Gastroesophageal sphincter (tissue), 4 donors: ENCODE results near the gene MED9. TPM values are rescaled to one million over a fixed set of nuclear protein-coding genes. Genes with fewer than 3 reads are reported as not detected.

Experiments used
- ATAC-seq: fragments of 150-250 bp; one replicate; pipeline ENCODE4 v1.9.1; 2016; ENCODE audit warnings: mild to moderate bottlenecking, moderate library complexity
- H3K27ac ChIP-seq, 4 donors: fragments of 200-600 bp; sonication (generic) in 3 of 4; 1 replicate in 3 of 4; 2 replicates in 1 of 4; pipeline ENCODE4 v1.5.1; 2016 to 2019
- H3K27me3 ChIP-seq: fragments of 200-600 bp; sonication (generic); one replicate; pipeline ENCODE4 v1.5.1; 2019
- H3K36me3 ChIP-seq, 2 donors: fragments of 200-600 bp; sonication (generic); one replicate each; pipeline ENCODE4 v1.5.1; 2019; ENCODE audit warnings: control low read depth in 1 of 2
- H3K4me1 ChIP-seq, 3 donors: fragments of 200-600 bp; sonication (generic); 1 replicate in 2 of 3; 2 replicates in 1 of 3; pipeline ENCODE4 v1.5.1; 2016 to 2019; ENCODE audit warnings: control low read depth in 2 of 3
- H3K4me3 ChIP-seq, 2 donors: fragments of 200-600 bp; sonication (generic); one replicate each; pipeline ENCODE4 v1.5.1; 2019; ENCODE audit warnings: mild to moderate bottlenecking in 1 of 2, moderate library complexity in 1 of 2
- H3K9me3 ChIP-seq, 3 donors: fragments of 200-600 bp; sonication (generic); one replicate each; pipeline ENCODE4 v1.5.1; 2017 to 2019; ENCODE audit warnings: control low read depth in 2 of 3
- CTCF ChIP-seq, 4 experiments: fragments of 200-600 bp in 2 of 4; fragments of 450-650 bp in 2 of 4; sonication (generic) in 1 of 4; IDR thresholded peaks; one replicate each; pipeline ENCODE4 v1.5.1; 2017 to 2019; ENCODE audit warnings: antibody characterized with exemption in 4 of 4, mild to moderate bottlenecking in 2 of 4, moderate library complexity in 2 of 4
- EP300 ChIP-seq: sonication (generic); formaldehyde crosslinking; IDR thresholded peaks from one replicate; pipeline ENCODE4 v1.6.1; 2017; ENCODE audit warnings: antibody characterized with exemption, mild to moderate bottlenecking
- POLR2A ChIP-seq, 2 donors: fragments of 450-650 bp; IDR thresholded peaks; one replicate each; pipeline ENCODE4 v1.6.1; 2017; ENCODE audit warnings: antibody characterized with exemption in 2 of 2, mild to moderate bottlenecking in 2 of 2, moderate library complexity in 1 of 2
- POLR2AphosphoS5 ChIP-seq: sonication (generic); formaldehyde crosslinking; IDR thresholded peaks from one replicate; pipeline ENCODE4 v1.6.1; 2017; ENCODE audit warnings: antibody characterized with exemption
- WGBS, 2 donors: methylation state at CpG; one replicate each; pipeline ENCODE4 v1.1.5; 2018; ENCODE audit warnings: low coverage in 1 of 2; 5-methylcytosine and 5-hydroxymethylcytosine counted together
- total RNA-seq, 4 donors: library from RNA; depleted of rRNA; stranded (reverse); fragments of >200 nt; gene quantifications; one replicate each; pipeline ENCODE4 v1.1.0, GENCODE V29; 2016

The MED9 gene
- total RNA-seq, 4 donors from 2014 or later, result 9.1 to 19.5 (median 16.6) TPM

GRCh38 chr17:17440938-17441675 lies 35.7 kb upstream of the MED9 start:
- no peak for ATAC-seq
- Histone ChIP-seq H3K4me3 (no peak overlapping the region), H3K27me3 (peaks cover 14% of the 10 kb centered on the region), H3K9me3 (no peaks in the 10 kb centered on the region), H3K27ac (no peak overlapping the region), H3K36me3 (no peaks in the 10 kb centered on the region), H3K4me1 (no peaks in the 10 kb centered on the region)
- TF ChIP-seq POLR2A (IDR thresholded peaks at IDR 0.05), result no peak
- 92 to 95% methylated on average over 9 to 11 of the region's 11 CpGs for WGBS, 2 donors

DNA sequence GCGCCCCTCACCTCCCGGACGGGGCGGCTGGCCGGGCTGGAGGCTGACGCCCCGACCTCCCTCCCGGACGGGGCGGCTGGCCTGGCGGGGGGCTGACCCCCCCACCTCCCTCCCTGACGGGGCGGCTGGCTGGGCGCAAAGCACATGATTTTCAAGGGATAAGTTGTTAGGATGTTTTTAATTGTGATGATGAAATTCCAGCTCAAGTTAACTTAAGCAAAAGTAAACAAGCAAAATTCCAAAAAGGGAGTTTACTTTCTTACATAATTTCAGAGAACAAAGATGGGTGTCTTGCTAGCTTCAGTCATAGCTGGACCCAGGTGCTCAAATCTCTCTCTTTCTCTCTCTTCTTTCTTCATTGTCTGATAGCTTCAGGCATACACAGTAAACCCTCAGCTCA lies 33.6 kb upstream of the MED9 start:
- no CpG with 5 or more reads among the region's 14 CpGs for WGBS, 2 donors
- Histone ChIP-seq H3K27ac (no peak overlapping the region), H3K4me3 (no peak overlapping the region), H3K4me1 (no peaks in the 10 kb centered on the region), H3K36me3 (no peaks in the 10 kb centered on the region), H3K27me3 (peaks cover 8% of the 10 kb centered on the region), H3K9me3 (no peaks in the 10 kb centered on the region)
- TF ChIP-seq POLR2A (IDR thresholded peaks at IDR 0.05) (no peak), CTCF (IDR thresholded peaks at IDR 0.05) (no peak), EP300 (no peak), POLR2AphosphoS5 (no peak)
- no peak for ATAC-seq

DNA sequence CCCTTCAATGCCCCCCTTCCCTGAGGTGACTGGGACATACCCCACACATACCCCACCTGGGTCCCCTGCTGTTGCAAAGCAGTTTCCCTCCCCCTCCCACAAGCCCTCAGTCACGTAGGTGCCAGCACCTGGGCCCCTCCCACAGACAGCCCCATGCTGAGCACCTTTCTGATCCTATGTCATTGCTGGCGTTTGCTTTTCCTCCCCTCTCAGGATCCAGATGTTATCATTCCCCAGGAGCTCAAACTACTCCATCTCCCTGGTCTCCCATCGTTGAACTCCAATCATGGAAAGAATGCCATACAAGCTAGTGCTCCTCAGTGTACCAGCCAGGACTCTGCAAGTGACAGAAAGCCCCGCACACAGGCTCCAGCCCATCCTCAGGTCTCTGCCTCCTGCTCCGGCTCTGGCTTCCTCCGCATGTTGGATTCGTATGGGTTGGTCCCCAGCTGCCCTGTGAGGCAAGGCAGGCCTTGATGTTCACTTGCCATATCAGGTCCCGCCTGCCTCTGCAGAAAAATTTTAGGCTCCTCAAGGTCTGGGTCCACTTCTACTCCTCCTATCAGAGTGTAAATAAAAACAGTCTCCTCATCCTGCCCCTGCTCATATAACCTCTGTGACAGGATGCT lies 31.4 kb upstream of the MED9 start:
- peak; percentile 18 for ATAC-seq
- Histone ChIP-seq H3K27ac (no peak overlapping the region), H3K9me3 (no peaks in the 10 kb centered on the region), H3K36me3 (no peaks in the 10 kb centered on the region), H3K4me1 (no peaks in the 10 kb centered on the region), H3K27me3 (peaks cover 8% of the 10 kb centered on the region), H3K4me3 (no peak overlapping the region)
- 56 to 59% methylated on average over 4 to 5 of the region's 8 CpGs for WGBS, 2 donors
- TF ChIP-seq POLR2AphosphoS5 (no peak), EP300 (no peak), POLR2A (IDR thresholded peaks at IDR 0.05) (no peak), CTCF (IDR thresholded peaks at IDR 0.05) (no peak)

- peak; percentile 68 for ATAC-seq
- H3K9me3 ChIP-seq, result no peaks in the 10 kb centered on the region
- H3K27me3 ChIP-seq, result peaks cover 8% of the 10 kb centered on the region
- TF ChIP-seq CTCF (IDR thresholded peaks at IDR 0.05) (no peak), POLR2AphosphoS5 (no peak), EP300 (no peak), POLR2A (IDR thresholded peaks at IDR 0.05) (no peak)
- H3K4me3 ChIP-seq, result no peak overlapping the region
- 48 to 58% methylated on average over 6 to 8 of the region's 12 CpGs for WGBS, 2 donors
- H3K27ac ChIP-seq, result no peak overlapping the region
- H3K36me3 ChIP-seq, result no peaks in the 10 kb centered on the region
- H3K4me1 ChIP-seq, result no peaks in the 10 kb centered on the region
Observed at GRCh38 chr17:17445925-17446665, 30.7 kb upstream of the MED9 start.

DNA sequence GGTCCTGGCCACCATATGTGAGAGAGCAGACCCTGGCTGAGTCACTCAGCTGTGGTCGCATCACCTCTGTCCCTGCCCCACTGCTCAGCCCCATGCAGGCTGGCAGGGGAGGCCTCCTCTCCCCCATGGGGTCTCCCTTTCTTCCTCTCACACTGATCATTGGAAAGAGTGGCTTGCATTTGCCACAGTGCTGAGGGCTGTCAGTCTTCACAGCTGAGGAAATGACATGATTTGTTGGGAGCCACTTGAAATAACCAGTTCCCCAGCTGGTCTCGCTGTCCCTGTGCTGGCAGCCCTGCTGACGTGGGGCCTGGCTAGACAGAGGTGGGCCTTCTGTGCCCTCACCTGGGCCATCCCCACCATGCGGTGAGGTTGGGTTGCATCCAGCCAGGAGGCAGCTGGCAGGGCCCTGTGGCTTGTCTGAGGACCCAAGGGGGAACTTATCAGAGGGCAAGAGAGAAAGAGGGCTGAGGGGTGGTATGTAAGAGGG lies 30.1 kb upstream of the MED9 start:
- Histone ChIP-seq H3K27me3 (peaks cover 8% of the 10 kb centered on the region), H3K9me3 (no peaks in the 10 kb centered on the region), H3K4me1 (no peaks in the 10 kb centered on the region), H3K36me3 (no peaks in the 10 kb centered on the region), H3K4me3 (no peak overlapping the region), H3K27ac (no peak overlapping the region)
- WGBS, 2 donors, result no CpG with 5 or more reads among the region's 4 CpGs
- no peak for TF ChIP-seq POLR2A (IDR thresholded peaks at IDR 0.05)
- no peak for ATAC-seq
